Parathyroid adenoma (tissue), 2 donors: ENCODE results near the gene KCNK3.
A peak's percentile ranks its signal among the peaks of the same experiment; 100 is the strongest.

Experiments used
- H2AFZ ChIP-seq: fragments of 300-600 bp; sonication (generic); one replicate; pipeline ENCODE4 v1.7.0; 2017; ENCODE audit warnings: antibody characterized with exemption, mild to moderate bottlenecking
- H3K27ac ChIP-seq: fragments of 300-600 bp; sonication (generic); one replicate; pipeline ENCODE4 v1.7.0; 2017
- H3K27me3 ChIP-seq: fragments of 300-600 bp; sonication (generic); one replicate; pipeline ENCODE4 v1.7.0; 2017; ENCODE audit warnings: low read length; ENCODE audit not compliant: control insufficient read depth, insufficient read depth
- H3K36me3 ChIP-seq: fragments of 300-600 bp; sonication (generic); one replicate; pipeline ENCODE4 v1.7.0; 2017; ENCODE audit warnings: low read length; ENCODE audit not compliant: control insufficient read depth, insufficient read depth
- H3K4me1 ChIP-seq: fragments of 300-600 bp; sonication (generic); one replicate; pipeline ENCODE4 v1.7.0; 2017; ENCODE audit warnings: control low read depth
- H3K4me2 ChIP-seq: fragments of 300-600 bp; sonication (generic); one replicate; pipeline ENCODE4 v1.7.0; 2017; ENCODE audit warnings: low read length
- H3K4me3 ChIP-seq: fragments of 300-600 bp; sonication (generic); one replicate; pipeline ENCODE4 v1.7.0; 2017; ENCODE audit warnings: low read depth, low read length
- H3K79me2 ChIP-seq: fragments of 300-600 bp; sonication (generic); one replicate; pipeline ENCODE4 v1.7.0; 2017; ENCODE audit warnings: control low read depth
- H3K9ac ChIP-seq: fragments of 300-600 bp; sonication (generic); one replicate; pipeline ENCODE4 v1.7.0; 2017; ENCODE audit warnings: mild to moderate bottlenecking
- H3K9me3 ChIP-seq: fragments of 300-600 bp; sonication (generic); one replicate; pipeline ENCODE4 v1.7.0; 2017; ENCODE audit warnings: low read length; ENCODE audit not compliant: control insufficient read depth
- TF ChIP-seq, protein P1 (sequence below): fragments of 300-600 bp; sonication (generic); IDR thresholded peaks from one replicate; pipeline ENCODE4 v1.7.0; 2017; ENCODE audit warnings: antibody characterized with exemption, mild to moderate bottlenecking
- donor health status: primary hyperparathyroidism.

Gene KCNK3

DNA sequence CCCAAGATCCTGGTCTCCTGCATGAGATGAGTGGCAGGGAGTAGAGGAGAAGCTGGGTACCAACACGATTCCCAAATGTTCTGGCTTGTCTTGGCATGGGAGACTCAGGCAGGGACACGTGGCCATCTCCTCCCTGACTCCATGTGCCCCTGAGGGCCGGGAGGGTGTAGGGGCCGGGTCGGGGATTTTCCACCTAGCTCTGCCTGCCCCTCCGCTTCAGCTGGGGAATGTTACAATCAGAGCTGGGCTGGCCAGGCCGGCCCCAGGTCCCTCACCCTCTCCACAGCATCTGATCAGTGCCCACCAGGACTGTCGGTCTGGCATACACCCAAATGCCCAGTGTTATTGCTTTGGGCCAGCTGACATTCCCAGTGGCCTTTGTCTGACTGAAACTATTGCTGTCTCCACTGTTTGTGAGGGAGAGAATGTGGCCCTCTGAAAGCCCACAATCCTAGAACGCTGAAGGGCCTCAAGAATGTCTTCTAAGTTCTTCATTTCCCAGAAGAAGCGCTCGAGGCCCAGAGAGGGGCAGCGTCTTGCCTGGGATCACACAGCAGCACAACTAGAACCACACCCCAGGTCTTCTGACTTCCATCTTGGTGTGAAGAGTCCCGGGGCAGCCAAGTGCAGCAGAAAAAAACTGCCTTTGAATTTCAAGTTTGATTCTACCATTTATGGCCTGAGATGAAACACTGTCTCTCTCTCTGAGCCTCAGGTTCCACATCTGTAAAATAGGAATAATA lies 23.2 kb downstream of the KCNK3 start:
- peak overlapping the region; percentile 40 for H3K27ac ChIP-seq
- H3K9ac ChIP-seq: no peak overlapping the region
- no peaks in the 10 kb centered on the region for H3K9me3 ChIP-seq
- H3K27me3 ChIP-seq: no peaks in the 10 kb centered on the region
- H3K4me2 ChIP-seq: no peak overlapping the region
- H3K4me1 ChIP-seq: peaks cover 47% of the 10 kb centered on the region
- no peak overlapping the region for H3K4me3 ChIP-seq
- H3K79me2 ChIP-seq: peaks cover 42% of the 10 kb centered on the region
- TF ChIP-seq, protein P1, sequence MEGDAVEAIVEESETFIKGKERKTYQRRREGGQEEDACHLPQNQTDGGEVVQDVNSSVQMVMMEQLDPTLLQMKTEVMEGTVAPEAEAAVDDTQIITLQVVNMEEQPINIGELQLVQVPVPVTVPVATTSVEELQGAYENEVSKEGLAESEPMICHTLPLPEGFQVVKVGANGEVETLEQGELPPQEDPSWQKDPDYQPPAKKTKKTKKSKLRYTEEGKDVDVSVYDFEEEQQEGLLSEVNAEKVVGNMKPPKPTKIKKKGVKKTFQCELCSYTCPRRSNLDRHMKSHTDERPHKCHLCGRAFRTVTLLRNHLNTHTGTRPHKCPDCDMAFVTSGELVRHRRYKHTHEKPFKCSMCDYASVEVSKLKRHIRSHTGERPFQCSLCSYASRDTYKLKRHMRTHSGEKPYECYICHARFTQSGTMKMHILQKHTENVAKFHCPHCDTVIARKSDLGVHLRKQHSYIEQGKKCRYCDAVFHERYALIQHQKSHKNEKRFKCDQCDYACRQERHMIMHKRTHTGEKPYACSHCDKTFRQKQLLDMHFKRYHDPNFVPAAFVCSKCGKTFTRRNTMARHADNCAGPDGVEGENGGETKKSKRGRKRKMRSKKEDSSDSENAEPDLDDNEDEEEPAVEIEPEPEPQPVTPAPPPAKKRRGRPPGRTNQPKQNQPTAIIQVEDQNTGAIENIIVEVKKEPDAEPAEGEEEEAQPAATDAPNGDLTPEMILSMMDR: no peak
- H3K36me3 ChIP-seq: no peaks in the 10 kb centered on the region
- no peak overlapping the region for H2AFZ ChIP-seq

DNA sequence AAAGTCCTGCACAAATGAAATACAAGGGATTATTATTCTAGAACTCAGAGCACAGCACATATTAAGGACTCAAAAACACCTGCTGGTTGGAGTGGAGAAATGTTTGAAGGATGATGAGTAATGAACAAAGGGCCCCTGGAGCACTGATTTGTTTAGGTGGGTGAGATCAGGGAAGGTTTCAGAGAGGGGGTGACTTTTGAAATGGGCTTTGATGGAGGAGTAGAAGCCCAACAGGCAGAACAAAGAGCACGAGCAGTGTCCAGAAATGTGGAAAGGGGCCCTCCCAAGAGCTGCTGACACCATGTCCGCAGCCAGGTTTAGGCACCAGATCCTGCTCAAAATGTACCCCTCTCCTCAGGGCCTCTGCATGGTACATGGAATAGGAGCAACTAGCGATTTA lies 23.8 kb downstream of the KCNK3 start:
- TF ChIP-seq, protein P1: no peak
- Histone ChIP-seq H3K27ac (no peak overlapping the region), H3K4me1 (peaks cover 51% of the 10 kb centered on the region)

DNA sequence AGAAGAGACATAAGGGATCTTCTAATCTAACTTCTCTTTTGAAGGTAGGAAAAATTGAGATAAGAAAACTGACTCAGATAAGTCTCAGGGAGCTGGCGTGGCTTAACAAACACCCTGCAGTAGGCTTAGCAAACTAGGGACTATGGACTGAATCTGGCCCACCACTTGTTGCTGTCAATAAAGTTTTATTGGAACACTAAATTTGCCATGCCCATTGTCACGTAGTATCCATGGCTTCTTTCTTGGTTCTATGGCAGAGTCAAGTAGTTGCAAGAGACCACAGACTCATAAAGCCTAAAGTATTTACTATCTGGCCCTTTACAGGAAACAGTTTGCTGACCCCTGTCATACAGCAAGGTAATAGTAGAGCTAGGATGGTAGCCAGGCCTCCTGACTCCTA lies 24.2 kb downstream of the KCNK3 start:
- TF ChIP-seq, protein P1: no peak
- Histone ChIP-seq H3K9me3 (no peaks in the 10 kb centered on the region), H2AFZ (no peak overlapping the region), H3K9ac (no peak overlapping the region), H3K4me2 (no peak overlapping the region), H3K27ac (no peak overlapping the region), H3K4me3 (no peak overlapping the region), H3K27me3 (no peaks in the 10 kb centered on the region), H3K36me3 (no peaks in the 10 kb centered on the region), H3K79me2 (peaks cover 34% of the 10 kb centered on the region), H3K4me1 (peaks cover 52% of the 10 kb centered on the region)

More for the DNA sequence above, 23.8 kb downstream of the KCNK3 start:
- H3K9ac ChIP-seq: no peak overlapping the region
- no peak overlapping the region for H2AFZ ChIP-seq
- H3K9me3 ChIP-seq: no peaks in the 10 kb centered on the region
- H3K27me3 ChIP-seq: no peaks in the 10 kb centered on the region
- no peak overlapping the region for H3K4me2 ChIP-seq
- H3K36me3 ChIP-seq: no peaks in the 10 kb centered on the region
- no peak overlapping the region for H3K4me3 ChIP-seq
- peaks cover 38% of the 10 kb centered on the region for H3K79me2 ChIP-seq

DNA sequence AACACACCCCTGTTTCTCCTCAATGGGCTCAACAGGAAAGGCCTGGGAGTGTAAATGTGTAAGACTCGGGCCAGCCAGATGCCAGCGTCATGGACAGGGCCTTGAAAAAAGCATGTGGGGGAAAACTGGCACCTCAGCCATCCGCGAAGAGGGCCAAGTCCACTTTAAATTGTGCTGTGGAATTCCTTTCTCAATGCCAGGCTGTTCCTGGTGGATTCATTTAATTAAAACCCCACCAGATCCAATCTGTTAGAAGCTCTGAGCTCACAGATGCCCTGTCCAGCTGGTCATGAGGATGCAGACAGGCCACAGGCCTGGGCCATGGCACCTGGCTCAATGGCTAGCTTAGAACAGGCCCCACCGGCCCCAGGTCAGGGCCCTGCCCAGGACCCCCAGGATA lies 24.8 kb downstream of the KCNK3 start:
- H3K79me2 ChIP-seq: peaks cover 29% of the 10 kb centered on the region
- no peak overlapping the region for H3K27ac ChIP-seq
- no peaks in the 10 kb centered on the region for H3K9me3 ChIP-seq
- peaks cover 52% of the 10 kb centered on the region for H3K4me1 ChIP-seq
- no peak overlapping the region for H3K9ac ChIP-seq
- no peak overlapping the region for H3K4me3 ChIP-seq
- no peak overlapping the region for H2AFZ ChIP-seq
- no peaks in the 10 kb centered on the region for H3K27me3 ChIP-seq
- H3K4me2 ChIP-seq: no peak overlapping the region
- TF ChIP-seq, protein P1: no peak
- H3K36me3 ChIP-seq: no peaks in the 10 kb centered on the region
